22Rv1 (cell line): ENCODE measurements around the gene PMEPA1.

Experiments
- H3K27ac ChIP-seq: fragments of 450-650 bp; 2 replicates; pipeline ENCODE4 v1.5.1; 2017
- CTCF ChIP-seq: fragments of 450-650 bp; IDR thresholded peaks from 2 replicates; pipeline ENCODE4 v1.5.1; 2017; ENCODE audit warnings: mild to moderate bottlenecking
- ZFX ChIP-seq: fragments of 450-650 bp; IDR thresholded peaks from 2 replicates; pipeline ENCODE4 v1.6.1; 2017; ENCODE audit warnings: antibody characterized with exemption, borderline replicate concordance

Gene PMEPA1

GRCh38 chr20:57709823-57710799 is at the start of gene PMEPA1:
Gene PMEPA1 (minus strand): TSS chr20:57710015. CDS start chr20:57709582, 433 bp downstream.
- TF ChIP-seq ZFX (no peak), CTCF (peak; percentile 20; the same call in 1 of the 2 replicates)
- peak within 1 kb of the TSS; percentile 93 for H3K27ac ChIP-seq

GRCh38 chr20:57757767-57758166 is 48.0 kb upstream of the PMEPA1 start:
- TF ChIP-seq ZFX, result no peak
- TF ChIP-seq CTCF, result no peak
- H3K27ac ChIP-seq, result peak overlapping the region; percentile 97

- TF ChIP-seq CTCF (no peak), ZFX (no peak)
- peak overlapping the region; percentile 97 for H3K27ac ChIP-seq
Measured at GRCh38 chr20:57756921-57757320, 47.1 kb upstream of the PMEPA1 start.

- no peak for TF ChIP-seq CTCF
- H3K27ac ChIP-seq, result peak overlapping the region; percentile 97
Measured at GRCh38 chr20:57756213-57756612, 46.4 kb upstream of the PMEPA1 start.

- peak overlapping the region; percentile 97 for H3K27ac ChIP-seq
- no peak for TF ChIP-seq CTCF
- no peak for TF ChIP-seq ZFX
Measured at GRCh38 chr20:57755609-57756008, 45.8 kb upstream of the PMEPA1 start.

GRCh38 chr20:57754190-57754589 is 44.4 kb upstream of the PMEPA1 start:
- TF ChIP-seq ZFX (no peak), CTCF (no peak)
- no peak overlapping the region for H3K27ac ChIP-seq
